HepG2 (cell line): ENCODE measurements around the gene S100G. TPM values are rescaled to one million over a fixed set of nuclear protein-coding genes. Genes with fewer than 3 reads are reported as not detected.
A peak's percentile ranks its signal among the peaks of the same experiment; 100 is the strongest.

Experiments used
- ATAC-seq: fragments of 200-7000 bp; cut with Tn5 transposase; 3 replicates; pipeline ENCODE4 v1.9.1; 2020; ENCODE audit warnings: mild to moderate bottlenecking, moderate library complexity
- BruUV-seq: library from RNA; stranded (reverse); fragments of 400-500 nt; replicated peaks from 2 replicates; lab custom pipeline; 2021; lab: Mats Ljungman, UMichigan
- CTCF ChIA-PET: fragments of 300-600 bp; formaldehyde crosslinking; extraction: SDS; loops from one replicate; lab custom pipeline; 2021; ENCODE audit warnings: low total read pairs, inconsistent platforms, low intra/inter-chr PET ratio; lab: Yijun Ruan, JAX
- POLR2A ChIA-PET: fragments of 350-600 bp; sonication (Branson Sonifier 250); formaldehyde crosslinking; loops from one replicate; lab custom pipeline; 2020; ENCODE audit warnings: antibody characterized with exemption, inconsistent platforms; lab: Yijun Ruan, JAX
- DNase-seq: peaks from one replicate; pipeline ENCODE4 v3.0.0-alpha.2; 2015; ENCODE audit warnings: low spot score
- FAIRE-seq: peaks from 3 replicates; lab custom pipeline; 2011; peaks lifted over from hg19 to GRCh38; lab: Jason Lieb, UNC
- H2AFZ ChIP-seq: one replicate; pipeline ENCODE4 v1.6.1; 2011; ENCODE audit warnings: low read length, inconsistent platforms
- H3K27ac ChIP-seq: fragments of 300-600 bp; 3 replicates; pipeline ENCODE4 v1.8.0; 2011; ENCODE audit warnings: mixed run types, mild to moderate bottlenecking, mixed read lengths, low read length, inconsistent platforms; ENCODE audit not compliant: insufficient read depth; ENCODE audit errors: extremely low read length
- H3K27me3 ChIP-seq, 2 experiments: fragments of 200-600 bp in 1 of 2; 2 replicates in 1 of 2; 3 replicates in 1 of 2; pipeline versions ENCODE4 v1.6.0 to v1.8.0; 2011; ENCODE audit warnings: low read length in 2 of 2, mild to moderate bottlenecking in 2 of 2, moderate library complexity in 2 of 2, inconsistent platforms in 1 of 2; ENCODE audit not compliant: insufficient read depth in 2 of 2, control insufficient read depth in 1 of 2
- H3K36me3 ChIP-seq, 2 experiments: fragments of 200-600 bp in 1 of 2; replicated peaks in 1 of 2; 2 replicates in 1 of 2; 3 replicates in 1 of 2; pipeline versions ENCODE4 v1.5.1 to v1.8.0; 2011; ENCODE audit warnings: low read length in 2 of 2, inconsistent platforms in 1 of 2; ENCODE audit not compliant: insufficient read depth in 2 of 2, control insufficient read depth in 1 of 2
- H3K4me1 ChIP-seq: 2 replicates; pipeline ENCODE4 v1.5.1; 2012; ENCODE audit warnings: low read length, inconsistent platforms; ENCODE audit not compliant: insufficient read depth
- H3K4me2 ChIP-seq: 2 replicates; pipeline ENCODE4 v1.6.0; 2011; ENCODE audit warnings: low read depth, low read length, inconsistent platforms
- H3K4me3 ChIP-seq, 3 experiments: fragments of 200-600 bp in 1 of 3; sonication (generic), shearing (Covaris generic) in 1 of 3; replicated peaks in 1 of 3; 2 replicates each; pipeline ENCODE4 v1.5.1; 2011 to 2016; ENCODE audit warnings: low read length in 3 of 3, inconsistent platforms in 2 of 3, low read depth in 2 of 3, mild to moderate bottlenecking in 2 of 3, control low read depth in 1 of 3, mixed read lengths in 1 of 3; ENCODE audit not compliant: insufficient read depth in 1 of 3
- H3K79me2 ChIP-seq: one replicate; pipeline ENCODE4 v1.6.1; 2011; ENCODE audit warnings: low read length, inconsistent platforms; ENCODE audit not compliant: insufficient read depth
- H3K9ac ChIP-seq: 2 replicates; pipeline ENCODE4 v1.6.0; 2011; ENCODE audit warnings: mild to moderate bottlenecking, low read depth, low read length, inconsistent platforms; ENCODE audit not compliant: insufficient read depth
- H3K9me3 ChIP-seq: 2 replicates; pipeline ENCODE4 v1.5.1; 2012; ENCODE audit warnings: mild to moderate bottlenecking, low read length
- H4K20me1 ChIP-seq: 2 replicates; pipeline ENCODE4 v1.6.0; 2011; ENCODE audit warnings: inconsistent platforms, mild to moderate bottlenecking, low read length, moderate library complexity; ENCODE audit not compliant: insufficient read depth
- BHLHE40 ChIP-seq: IDR thresholded peaks from 2 replicates; pipeline ENCODE4 v1.6.1; 2011; ENCODE audit warnings: low read length, improper control_type of control experiment
- ZFP90 ChIP-seq: sonication (generic); formaldehyde crosslinking; IDR thresholded peaks from 2 replicates; pipeline ENCODE4 v1.8.0; 2022; ENCODE audit warnings: missing genetic modification reagents, mild to moderate bottlenecking, inconsistent platforms, borderline replicate concordance
- ZNF788 ChIP-seq: sonication (generic); formaldehyde crosslinking; IDR thresholded peaks from 2 replicates; pipeline ENCODE4 v1.5.0; 2020; ENCODE audit warnings: mild to moderate bottlenecking, missing genetic modification reagents, borderline replicate concordance
- WGBS: methylation state at CpG from one replicate; pipeline ENCODE4 v1.1.6; 2017; ENCODE audit warnings: low lambda C conversion rate; 5-methylcytosine and 5-hydroxymethylcytosine counted together
- in situ Hi-C: cut with HindIII; loops from 2 replicates; pipeline ENCODE4 v1.10.0; 2017; ENCODE audit warnings: low pct_unique_long_range_greater_than_20kb; ENCODE audit not compliant: extremely low pct_ligation_motif_present
- intact Hi-C: fragments of 100-400 bp; cut with micrococcal nuclease; formaldehyde crosslinking; loops from one replicate; pipeline ENCODE4 v1.10.0; 2022; ENCODE audit not compliant: unreplicated experiment
- microRNA counts: library from miRNA; unstranded; fragments of <30 nt; microRNA quantifications from one replicate; lab custom pipeline; 2015
- microRNA-seq: library from miRNA; unstranded; fragments of <30 nt; microRNA quantifications from one replicate; pipeline ENCODE4, GENCODE V29; 2020
- polyA plus RNA-seq, 8 experiments: library from polyadenylated mRNA; depleted of rRNA in 3 of 8; stranded (reverse) in 7 of 8; unstranded in 1 of 8; fragments of >200 nt; fragmentation: Illumina TruSeq in 4 of 8; extraction: Trizol in 4 of 8; gene quantifications; 2 replicates each; pipeline versions ENCODE4 v1.2.1 to v1.2.3, GENCODE V29; 2011 to 2016; ENCODE audit warnings: low read depth in 4 of 8, missing spikeins in 1 of 8, mixed read lengths in 1 of 8; ENCODE audit not compliant: insufficient read depth in 1 of 8
- small RNA-seq, 3 experiments: library from RNA; depleted of rRNA; stranded (forward); fragments of <200 nt; gene quantifications; one replicate each; pipeline ENCODE3, GENCODE V24; 2012; ENCODE audit warnings: low read depth in 2 of 3, low replicate concordance in 1 of 3; ENCODE audit not compliant: insufficient read length in 3 of 3, insufficient read depth in 2 of 3
- total RNA-seq, 5 experiments: library from RNA; depleted of rRNA; stranded (reverse); fragments of >200 nt; fragmentation: Illumina TruSeq; extraction: Trizol; gene quantifications; 2 replicates each; pipeline ENCODE4 v1.2.3, GENCODE V29; 2016; ENCODE audit warnings: low read depth in 1 of 5

S100G gene
- total and polyA plus RNA-seq, 2 of the 13 experiments (the other 11 are each of a cell fraction or from before 2014, with no cell fraction given), result not detected

- peak; percentile 46 for ATAC-seq
- Histone ChIP-seq H3K36me3 (no peaks in the 10 kb centered on the region), H4K20me1 (no peaks in the 10 kb centered on the region), H3K79me2 (no peaks in the 10 kb centered on the region), H2AFZ (no peak overlapping the region), H3K4me3 (no peak overlapping the region), H3K4me2 (no peak overlapping the region), H3K9ac (no peak overlapping the region), H3K9me3 (no peaks in the 10 kb centered on the region), H3K27me3 (no peaks in the 10 kb centered on the region), H3K27ac (peak overlapping the region; percentile 30), H3K4me1 (peaks cover 27% of the 10 kb centered on the region)
- intact Hi-C loops (loop anchor here (1.0 kb wide), 1 partner anchor 8 kb away; no protein-coding TSS in a partner anchor), in situ Hi-C loops (no loop called here)
- no TSS peak for BruUV-seq
- FAIRE-seq, result no peak
- CTCF ChIA-PET, result no interaction called here
- DNase-seq, result peak; percentile 19
- TF ChIP-seq BHLHE40 (peak; percentile 53), ZFP90 (CRISPR knock-in tag) (peak; percentile 95), ZNF788 (CRISPR knock-in tag) (no peak)
- WGBS, result 84% methylated on average over 15 of the region's 15 CpGs
- POLR2A ChIA-PET, result interaction anchor here (1.0 to 1.6 kb wide), 2 partner anchors 9 to 17 kb away, joined by 5 to 6 read pairs; partner anchors contain the start of genes CTPS2 and SYAP1
Measured at GRCh38 chrX:16702700-16703599, 53.0 kb downstream of the S100G start.

MicroRNAs within 50 kb of the gene (microRNA counts, 767-probe panel; counts per million panel counts)
- not detected for microRNA hsa-miR-548am-3p (lab: Ali Mortazavi, UCI)

Small RNA genes within 50 kb of the gene (microRNA-seq; reads per million reads assigned to microRNA genes)
- not detected for gene MIR548AM

Small RNA genes within 50 kb of the gene (small RNA-seq; reads per million reads assigned to genes)
- 0 reads per million in 3 experiments for gene MIR548AM

Other genes with a start within 250 kb of the S100G start
- 26.1 and 32.2 TPM in 2 replicates for gene CTPS2, start 62.5 kb downstream of the S100G start, total RNA-seq (2016; rRNA removed; fragmentation: Illumina TruSeq; extraction: Trizol)
- gene CTPS2, start 62.5 kb downstream of the S100G start, polyA plus RNA-seq (2011; rRNA removed), result 8.3 and 10.3 TPM in 2 replicates
- 18.5 and 25.3 TPM in 2 replicates for gene SYAP1, start 69.5 kb downstream of the S100G start, total RNA-seq (2016; rRNA removed; fragmentation: Illumina TruSeq; extraction: Trizol)
- gene SYAP1, start 69.5 kb downstream of the S100G start, polyA plus RNA-seq (2011; rRNA removed), result 4.3 and 4.9 TPM in 2 replicates
- gene TXLNG, start 136.3 kb downstream of the S100G start, total RNA-seq (2016; rRNA removed; fragmentation: Illumina TruSeq; extraction: Trizol), result 13.1 and 17.8 TPM in 2 replicates
- 13.4 and 15.5 TPM in 2 replicates for gene TXLNG, start 136.3 kb downstream of the S100G start, polyA plus RNA-seq (2011; rRNA removed)
- 145 and 193 TPM in 2 replicates for gene RBBP7, start 220.2 kb downstream of the S100G start, total RNA-seq (2016; rRNA removed; fragmentation: Illumina TruSeq; extraction: Trizol)
- gene RBBP7, start 220.2 kb downstream of the S100G start, polyA plus RNA-seq (2011; rRNA removed), result 80.1 and 89.5 TPM in 2 replicates